MM.1S (cell line): ENCODE data around the gene LCE3B.
"Not testable (repeated sequence)": the region's sequence is repeated elsewhere in the genome, so short reads cannot be mapped to it uniquely, and the experiment has no call there.

ENCODE experiments used
- DNase-seq: peaks from one replicate; pipeline ENCODE4 v3.0.0-alpha.2; 2015
- H2AFZ ChIP-seq: fragments of 300-600 bp; sonication (generic); 2 replicates; pipeline ENCODE4 v1.6.0; 2016; ENCODE audit warnings: antibody characterized with exemption, low read length
- H3F3A ChIP-seq: fragments of 300-600 bp; sonication (generic); 2 replicates; pipeline ENCODE4 v1.6.1; 2016; ENCODE audit warnings: mild to moderate bottlenecking, antibody characterized with exemption, low read length, moderate library complexity, mixed read lengths; ENCODE audit not compliant: insufficient read depth
- H3K27ac ChIP-seq: fragments of 300-600 bp; sonication (generic); 2 replicates; pipeline ENCODE4 v1.5.1; 2016; ENCODE audit warnings: mild to moderate bottlenecking, low read length
- H3K27me3 ChIP-seq: fragments of 300-600 bp; sonication (generic); replicated peaks from 2 replicates; pipeline ENCODE4 v1.6.0; 2016; ENCODE audit warnings: low read length; ENCODE audit not compliant: insufficient read depth
- H3K36me3 ChIP-seq: fragments of 300-600 bp; sonication (generic); replicated peaks from 2 replicates; pipeline ENCODE4 v1.6.1; 2016; ENCODE audit warnings: mild to moderate bottlenecking, low read length, mixed read lengths; ENCODE audit not compliant: insufficient read depth
- H3K4me1 ChIP-seq: fragments of 300-600 bp; sonication (generic); 2 replicates; pipeline ENCODE4 v1.6.1; 2016; ENCODE audit warnings: low read length, mixed read lengths
- H3K4me2 ChIP-seq: fragments of 300-600 bp; sonication (generic); 2 replicates; pipeline ENCODE4 v1.6.0; 2016; ENCODE audit warnings: low read depth, low read length
- H3K4me3 ChIP-seq: fragments of 300-600 bp; sonication (generic); 2 replicates; pipeline ENCODE4 v1.5.1; 2016; ENCODE audit warnings: low read length, mixed read lengths
- H3K79me2 ChIP-seq: fragments of 300-600 bp; sonication (generic); 2 replicates; pipeline ENCODE4 v1.6.1; 2016; ENCODE audit warnings: mixed run types, low read length, mixed read lengths
- H3K9ac ChIP-seq: fragments of 300-600 bp; sonication (generic); 2 replicates; pipeline ENCODE4 v1.6.1; 2016; ENCODE audit warnings: low read length, mixed read lengths
- H3K9me2 ChIP-seq: fragments of 300-600 bp; sonication (generic); replicated peaks from 2 replicates; pipeline ENCODE4 v1.6.1; 2016; ENCODE audit warnings: mild to moderate bottlenecking, low read length, mixed read lengths; ENCODE audit not compliant: insufficient read depth
- H3K9me3 ChIP-seq: fragments of 300-600 bp; sonication (generic); replicated peaks from 2 replicates; pipeline ENCODE4 v1.6.1; 2016; ENCODE audit warnings: mild to moderate bottlenecking, low read length, mixed read lengths; ENCODE audit not compliant: insufficient read depth
- H4K20me1 ChIP-seq: fragments of 300-600 bp; sonication (generic); 2 replicates; pipeline ENCODE4 v1.6.1; 2016; ENCODE audit warnings: mild to moderate bottlenecking, low read length, moderate library complexity, mixed read lengths; ENCODE audit not compliant: insufficient read depth
- EZH2 ChIP-seq: fragments of 300-600 bp; sonication (generic); optimal IDR thresholded peaks from 2 replicates; pipeline ENCODE3; 2017; ENCODE audit warnings: low read depth, mild to moderate bottlenecking, antibody characterized with exemption, low read length, mixed read lengths
- EZH2phosphoT487 ChIP-seq: fragments of 300-600 bp; sonication (generic); IDR thresholded peaks from 2 replicates; pipeline ENCODE4 v1.6.1; 2018; ENCODE audit warnings: antibody characterized with exemption, low read length
- TF ChIP-seq, protein P1 (sequence below): fragments of 300-600 bp; sonication (generic); IDR thresholded peaks from 2 replicates; pipeline ENCODE4 v1.5.1; 2016; ENCODE audit warnings: antibody characterized with exemption, low read length, mixed read lengths

The LCE3B gene

DNA sequence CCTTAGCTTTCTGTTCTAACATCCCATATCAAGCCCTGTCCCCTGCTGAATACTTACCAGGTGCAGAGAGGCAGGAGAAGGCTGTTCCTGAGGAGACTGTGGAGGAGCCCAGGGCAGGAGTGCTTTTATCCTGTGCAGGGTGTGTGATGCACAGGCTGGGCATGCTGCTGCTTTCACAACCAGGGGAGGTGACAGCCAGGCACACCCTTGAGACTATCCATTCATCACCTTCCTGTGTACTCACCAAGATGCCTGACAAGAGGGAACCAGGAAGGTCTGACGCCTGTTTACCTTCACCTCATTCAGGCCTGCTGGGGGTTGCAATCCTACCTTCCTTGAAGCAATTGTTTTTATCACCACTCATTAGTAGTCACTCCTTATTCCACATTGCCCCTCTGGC lies 46.9 kb upstream of the LCE3B start, which contains the start of gene LCE3E:
Gene LCE3E (minus strand): TSS at position 100 of the 400 bp plus-strand sequence. CDS start 572 bp downstream, outside the sequence.
- no peaks in the 10 kb centered on the region for H3K27me3 ChIP-seq
- H3K36me3 ChIP-seq, result no peaks in the 10 kb centered on the region
- no peaks in the 10 kb centered on the region for H3K4me1 ChIP-seq
- H3K79me2 ChIP-seq, result no peaks in the 10 kb centered on the region
- no peak within 1 kb of the TSS for H3K9ac ChIP-seq
- H3K9me3 ChIP-seq, result no peaks in the 10 kb centered on the region
- H2AFZ ChIP-seq, result no peak within 1 kb of the TSS
- no peak for DNase-seq
- no peaks in the 10 kb centered on the region for H3F3A ChIP-seq
- TF ChIP-seq EZH2phosphoT487 (no peak), EZH2 (no peak)
- TF ChIP-seq, protein P1, sequence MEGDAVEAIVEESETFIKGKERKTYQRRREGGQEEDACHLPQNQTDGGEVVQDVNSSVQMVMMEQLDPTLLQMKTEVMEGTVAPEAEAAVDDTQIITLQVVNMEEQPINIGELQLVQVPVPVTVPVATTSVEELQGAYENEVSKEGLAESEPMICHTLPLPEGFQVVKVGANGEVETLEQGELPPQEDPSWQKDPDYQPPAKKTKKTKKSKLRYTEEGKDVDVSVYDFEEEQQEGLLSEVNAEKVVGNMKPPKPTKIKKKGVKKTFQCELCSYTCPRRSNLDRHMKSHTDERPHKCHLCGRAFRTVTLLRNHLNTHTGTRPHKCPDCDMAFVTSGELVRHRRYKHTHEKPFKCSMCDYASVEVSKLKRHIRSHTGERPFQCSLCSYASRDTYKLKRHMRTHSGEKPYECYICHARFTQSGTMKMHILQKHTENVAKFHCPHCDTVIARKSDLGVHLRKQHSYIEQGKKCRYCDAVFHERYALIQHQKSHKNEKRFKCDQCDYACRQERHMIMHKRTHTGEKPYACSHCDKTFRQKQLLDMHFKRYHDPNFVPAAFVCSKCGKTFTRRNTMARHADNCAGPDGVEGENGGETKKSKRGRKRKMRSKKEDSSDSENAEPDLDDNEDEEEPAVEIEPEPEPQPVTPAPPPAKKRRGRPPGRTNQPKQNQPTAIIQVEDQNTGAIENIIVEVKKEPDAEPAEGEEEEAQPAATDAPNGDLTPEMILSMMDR, result no peak
- no peak within 1 kb of the TSS for H3K4me3 ChIP-seq
- no peaks in the 10 kb centered on the region for H3K9me2 ChIP-seq
- no peak within 1 kb of the TSS for H3K4me2 ChIP-seq
- no peak within 1 kb of the TSS for H3K27ac ChIP-seq
- H4K20me1 ChIP-seq, result no peaks in the 10 kb centered on the region

DNA sequence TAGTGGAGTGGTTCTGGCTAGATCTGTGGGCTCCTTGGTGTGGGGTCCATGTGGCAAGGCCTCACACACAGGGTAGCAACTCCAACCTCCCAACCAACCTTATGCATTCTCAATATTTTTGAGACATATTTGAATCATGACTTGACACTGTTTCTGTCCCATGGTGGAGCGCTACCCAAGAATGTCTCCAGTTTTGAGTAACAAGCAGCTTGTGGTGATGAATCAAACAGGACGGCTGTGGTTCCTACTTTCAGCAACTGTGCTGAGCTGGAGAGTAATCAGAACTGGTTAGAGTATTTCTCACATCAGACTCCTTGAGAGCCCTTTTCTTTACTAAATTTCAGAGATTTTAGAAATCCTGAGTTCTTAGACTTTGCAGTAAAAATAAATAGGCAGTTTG lies 36.4 kb upstream of the LCE3B start:
- no peak for DNase-seq
- Histone ChIP-seq H3K27me3 (no peaks in the 10 kb centered on the region), H3K4me2 (no peak overlapping the region), H2AFZ (no peak overlapping the region), H3F3A (no peaks in the 10 kb centered on the region), H3K4me3 (no peak overlapping the region), H3K4me1 (no peaks in the 10 kb centered on the region), H3K27ac (no peak overlapping the region), H3K9me3 (no peaks in the 10 kb centered on the region), H4K20me1 (no peaks in the 10 kb centered on the region), H3K9me2 (no peaks in the 10 kb centered on the region), H3K36me3 (no peaks in the 10 kb centered on the region), H3K9ac (no peak overlapping the region), H3K79me2 (no peaks in the 10 kb centered on the region)
- TF ChIP-seq EZH2phosphoT487 (no peak), EZH2 (no peak)
- TF ChIP-seq, protein P1, result no peak

DNA sequence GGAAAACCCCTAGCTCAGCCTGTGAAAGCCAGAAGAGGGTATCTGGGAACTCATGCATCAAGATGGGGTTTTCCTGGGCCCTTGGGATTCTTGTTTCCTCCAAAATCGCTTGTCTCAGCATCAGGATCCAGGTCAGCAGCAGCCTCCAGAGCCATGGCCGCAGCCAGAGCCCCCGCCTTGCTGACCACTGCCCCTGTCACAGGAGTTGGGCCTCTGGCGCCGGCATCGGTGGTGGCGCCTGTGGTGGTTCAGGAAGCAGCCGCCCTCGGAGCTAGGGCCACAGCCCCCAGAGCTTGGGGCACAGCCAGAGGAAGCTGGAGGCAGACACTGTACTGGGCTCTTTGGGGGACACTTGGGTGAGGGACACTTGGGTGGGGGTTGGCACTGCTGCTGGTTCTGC lies 34.1 kb upstream of the LCE3B start:
- not testable (repeated sequence) for H3K9ac ChIP-seq, H3K9me3 ChIP-seq, H3K9me2 ChIP-seq

DNA sequence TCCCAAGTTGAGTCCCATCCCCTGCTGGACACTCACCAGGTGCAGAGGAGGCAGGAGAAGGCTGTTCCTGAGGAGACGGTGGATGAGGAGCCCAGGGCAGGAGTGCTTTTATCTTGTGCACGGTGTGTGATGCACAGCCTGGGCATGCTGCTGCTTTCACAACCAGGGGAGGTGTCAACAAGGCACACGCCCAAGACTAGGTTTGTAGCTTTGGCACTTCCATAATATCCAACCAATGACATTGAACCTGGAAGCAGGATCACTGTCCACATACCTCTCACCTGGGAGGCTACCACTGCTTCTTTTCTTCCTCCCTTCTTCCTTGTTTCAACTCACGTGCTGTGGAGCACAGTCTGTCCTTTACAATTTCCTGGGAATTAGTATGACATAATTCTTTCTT lies 33.2 kb upstream of the LCE3B start, which contains the start of gene LCE3D:
Gene LCE3D (minus strand): TSS at position 84 of the 400 bp plus-strand sequence. CDS start 580 bp downstream, outside the sequence.
- Histone ChIP-seq H3K9me3 (no peaks in the 10 kb centered on the region), H3K4me3 (no peak within 1 kb of the TSS), H3K79me2 (no peaks in the 10 kb centered on the region), H3K4me2 (no peak within 1 kb of the TSS), H3K9ac (no peak within 1 kb of the TSS), H4K20me1 (no peaks in the 10 kb centered on the region), H3K4me1 (no peaks in the 10 kb centered on the region), H3K9me2 (no peaks in the 10 kb centered on the region), H3K27ac (no peak within 1 kb of the TSS), H3K27me3 (no peaks in the 10 kb centered on the region), H3F3A (no peaks in the 10 kb centered on the region), H3K36me3 (no peaks in the 10 kb centered on the region), H2AFZ (no peak within 1 kb of the TSS)
- no peak for DNase-seq
- TF ChIP-seq EZH2phosphoT487, result no peak
- TF ChIP-seq, protein P1, result no peak
- no peak for TF ChIP-seq EZH2

More for the DNA sequence above, 34.1 kb upstream of the LCE3B start:
- H3F3A ChIP-seq, H3K4me1 ChIP-seq, DNase-seq, H3K27ac ChIP-seq, H2AFZ ChIP-seq, H3K79me2 ChIP-seq, H4K20me1 ChIP-seq, H3K4me2 ChIP-seq, H3K4me3 ChIP-seq, H3K27me3 ChIP-seq, H3K36me3 ChIP-seq: not testable (repeated sequence)
